ENCODE measurements around the gene GRIK3.

DNA sequence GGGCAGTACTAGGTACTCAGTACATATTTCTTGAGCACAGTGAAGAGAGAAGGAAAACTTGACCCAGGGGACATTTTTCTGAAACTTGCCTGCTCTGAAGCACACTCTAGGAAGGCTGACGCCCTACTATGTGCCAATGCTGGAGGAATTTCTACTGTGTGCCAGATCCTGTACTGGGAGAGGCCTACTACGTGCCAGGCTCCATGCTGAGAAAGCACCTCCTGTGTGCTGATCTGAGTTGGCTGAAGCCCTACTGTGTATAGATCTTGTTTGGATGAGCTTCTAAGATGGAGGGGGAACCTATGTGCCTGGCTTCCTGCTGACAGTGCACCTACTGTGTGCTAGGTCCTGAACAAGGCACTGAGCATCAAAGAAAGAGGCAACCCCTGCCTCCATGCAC is 86.2 kb downstream of the GRIK3 start:
- TF ChIP-seq, protein P1, sequence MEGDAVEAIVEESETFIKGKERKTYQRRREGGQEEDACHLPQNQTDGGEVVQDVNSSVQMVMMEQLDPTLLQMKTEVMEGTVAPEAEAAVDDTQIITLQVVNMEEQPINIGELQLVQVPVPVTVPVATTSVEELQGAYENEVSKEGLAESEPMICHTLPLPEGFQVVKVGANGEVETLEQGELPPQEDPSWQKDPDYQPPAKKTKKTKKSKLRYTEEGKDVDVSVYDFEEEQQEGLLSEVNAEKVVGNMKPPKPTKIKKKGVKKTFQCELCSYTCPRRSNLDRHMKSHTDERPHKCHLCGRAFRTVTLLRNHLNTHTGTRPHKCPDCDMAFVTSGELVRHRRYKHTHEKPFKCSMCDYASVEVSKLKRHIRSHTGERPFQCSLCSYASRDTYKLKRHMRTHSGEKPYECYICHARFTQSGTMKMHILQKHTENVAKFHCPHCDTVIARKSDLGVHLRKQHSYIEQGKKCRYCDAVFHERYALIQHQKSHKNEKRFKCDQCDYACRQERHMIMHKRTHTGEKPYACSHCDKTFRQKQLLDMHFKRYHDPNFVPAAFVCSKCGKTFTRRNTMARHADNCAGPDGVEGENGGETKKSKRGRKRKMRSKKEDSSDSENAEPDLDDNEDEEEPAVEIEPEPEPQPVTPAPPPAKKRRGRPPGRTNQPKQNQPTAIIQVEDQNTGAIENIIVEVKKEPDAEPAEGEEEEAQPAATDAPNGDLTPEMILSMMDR (IDR thresholded peaks at IDR 0.05) = no peak
- no peak for TF ChIP-seq POLR2A (IDR thresholded peaks at IDR 0.05)
